ENCODE data around the gene GLCCI1. TPM values are rescaled to one million over a fixed set of nuclear protein-coding genes. Genes with fewer than 3 reads are reported as not detected.
"Not testable (repeated sequence)": the region's sequence is repeated elsewhere in the genome, so short reads cannot be mapped to it uniquely, and the experiment has no call there.

GLCCI1 gene
- total RNA-seq, 3 donors from 2014 or later, result 5.9 to 6.1 (median 6.1) TPM

DNA sequence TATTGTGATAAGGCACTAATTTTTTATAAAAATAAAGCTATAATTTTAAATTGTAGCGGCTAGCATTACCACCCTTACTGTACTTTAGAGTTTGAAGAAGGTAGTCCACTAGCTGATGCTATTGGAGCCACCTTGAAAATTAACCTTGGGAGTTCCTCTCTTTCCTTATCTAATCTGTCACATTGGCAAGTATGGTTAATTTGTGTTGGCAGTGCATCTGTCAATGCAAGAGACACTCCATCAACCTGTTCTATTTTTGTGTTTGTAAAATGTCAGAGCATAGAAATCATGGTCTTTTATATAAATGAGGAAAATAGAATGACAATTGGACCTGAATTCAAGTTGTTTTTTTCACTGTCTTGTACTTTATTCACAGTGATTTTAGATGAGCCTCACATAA is 20.5 kb downstream of the GLCCI1 start:
- H3K9me3 Mint-ChIP-seq, result peaks cover 15% of the 10 kb centered on the region
- DNase-seq (no peak), ATAC-seq (no peak)
- peak overlapping the region; percentile 81 for H3K4me3 Mint-ChIP-seq
- peaks cover 13% of the 10 kb centered on the region for H3K36me3 Mint-ChIP-seq (ENCODE audit: insufficient read depth)
- H3K27me3 Mint-ChIP-seq (ENCODE audit: low read depth), result no peaks in the 10 kb centered on the region
- H3K4me1 Mint-ChIP-seq (ENCODE audit: low read depth), result peaks cover 54% of the 10 kb centered on the region

DNA sequence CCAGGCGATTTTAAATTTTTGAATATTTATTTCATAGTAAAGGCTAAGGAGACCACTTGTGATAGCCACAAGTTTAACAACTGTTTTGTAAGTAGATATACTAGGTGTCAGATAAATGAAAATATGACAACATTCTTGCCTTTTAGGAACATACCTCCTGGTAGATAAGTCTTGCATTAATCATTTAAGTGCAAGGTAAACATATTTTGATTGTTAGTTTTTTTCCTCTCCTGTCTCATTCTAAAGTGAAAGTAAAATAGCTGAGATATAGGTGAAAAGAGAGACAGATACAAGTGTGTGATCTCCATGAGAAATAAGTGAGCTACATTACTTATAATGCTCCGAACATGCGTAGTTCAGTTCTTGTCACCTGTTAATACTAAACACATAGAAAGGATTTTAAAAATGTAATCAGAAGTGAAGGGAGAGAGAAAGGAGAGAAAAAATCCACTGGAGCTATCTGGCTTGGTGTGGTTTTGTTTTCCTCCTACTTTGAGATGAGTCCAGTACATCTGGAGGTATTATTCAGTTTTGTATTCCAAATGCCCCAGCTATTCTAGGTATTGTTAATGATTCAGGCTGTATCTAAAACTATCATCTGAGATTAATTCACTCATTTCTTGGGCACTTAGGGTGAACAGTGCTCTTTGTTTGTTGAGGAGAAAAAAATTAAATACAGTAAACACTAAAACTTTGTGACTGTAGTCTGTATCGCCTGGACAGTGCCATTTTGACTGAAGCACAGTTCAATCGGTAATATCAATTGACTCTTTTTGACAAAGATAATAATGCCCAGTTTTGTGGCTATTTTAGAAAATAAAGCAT is 21.2 kb downstream of the GLCCI1 start:
- Mint-ChIP-seq H3K4me1 (ENCODE audit: low read depth) (peaks cover 54% of the 10 kb centered on the region), H3K36me3 (ENCODE audit: insufficient read depth) (peaks cover 13% of the 10 kb centered on the region), H3K9me3 (peaks cover 15% of the 10 kb centered on the region), H3K4me3 (peak overlapping the region; percentile 81), H3K27me3 (ENCODE audit: low read depth) (no peaks in the 10 kb centered on the region)
- peak in 1 of 2 donors; percentile 41 for ATAC-seq
- DNase-seq, result no peak

DNA sequence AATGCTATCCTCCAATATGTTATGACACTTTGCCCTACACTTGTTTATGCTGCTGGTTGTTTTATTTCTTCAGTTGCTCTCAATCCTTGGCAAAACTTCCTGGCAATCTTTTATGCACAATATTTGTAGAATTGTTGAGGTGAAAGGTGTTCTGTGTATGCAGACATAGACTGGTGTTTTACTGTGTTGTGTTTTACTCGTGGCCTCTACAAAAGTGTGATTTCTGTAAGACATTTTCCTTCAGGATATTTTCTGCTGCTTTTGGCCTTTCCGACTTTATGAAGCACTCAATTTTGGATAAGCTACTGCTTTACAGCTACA is 21.8 kb downstream of the GLCCI1 start:
- Mint-ChIP-seq H3K9me3 (peaks cover 15% of the 10 kb centered on the region), H3K36me3 (ENCODE audit: insufficient read depth) (peaks cover 15% of the 10 kb centered on the region), H3K4me1 (ENCODE audit: low read depth) (peaks cover 49% of the 10 kb centered on the region), H3K4me3 (no peak overlapping the region), H3K27me3 (ENCODE audit: low read depth) (no peaks in the 10 kb centered on the region)
- DNase-seq, result no peak
- ATAC-seq, result no peak

DNA sequence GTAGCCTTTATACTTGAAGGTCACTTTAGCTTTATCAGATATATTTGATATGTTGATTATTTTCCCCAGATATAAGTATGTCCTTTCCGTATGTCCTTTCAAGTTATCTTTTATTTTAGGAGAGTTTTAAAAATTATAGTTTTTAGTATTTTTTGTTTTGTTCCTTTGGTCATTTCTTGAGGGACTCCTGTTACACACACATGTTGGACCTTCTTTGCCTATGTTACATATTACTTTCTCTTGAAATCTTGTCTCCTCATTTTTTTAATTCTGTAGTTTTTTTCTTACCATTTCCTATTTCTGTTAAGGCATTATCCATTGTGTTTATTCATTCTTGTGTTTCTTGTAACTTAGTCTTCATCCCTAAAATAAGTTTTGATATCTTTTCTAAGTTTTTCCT is 23.9 kb downstream of the GLCCI1 start:
- peaks cover 49% of the 10 kb centered on the region for H3K4me1 Mint-ChIP-seq (ENCODE audit: low read depth)
- peaks cover 15% of the 10 kb centered on the region for H3K9me3 Mint-ChIP-seq
- no peak for ATAC-seq
- H3K27me3 Mint-ChIP-seq (ENCODE audit: low read depth), result no peaks in the 10 kb centered on the region
- H3K4me3 Mint-ChIP-seq, result no peak overlapping the region
- peaks cover 15% of the 10 kb centered on the region for H3K36me3 Mint-ChIP-seq (ENCODE audit: insufficient read depth)
- no peak for DNase-seq

DNA sequence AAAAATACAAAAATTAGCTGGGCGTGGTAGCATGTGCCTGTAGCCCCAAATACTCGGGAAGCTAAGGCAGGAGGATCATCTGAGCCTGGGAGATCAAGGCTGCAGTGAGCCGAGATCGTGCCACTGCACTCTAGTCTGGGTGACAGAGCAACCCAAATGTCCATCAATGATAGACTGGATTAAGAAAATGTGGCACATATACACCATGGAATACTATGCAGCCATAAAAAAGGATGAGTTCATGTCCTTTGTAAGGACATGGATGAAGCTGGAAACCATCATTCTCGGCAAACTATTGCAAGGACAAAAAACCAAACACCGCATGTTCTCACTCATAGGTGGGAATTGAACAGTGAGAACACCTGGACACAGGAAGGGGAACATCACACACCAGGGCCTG is 26.8 kb downstream of the GLCCI1 start:
- peaks cover 26% of the 10 kb centered on the region for H3K4me1 Mint-ChIP-seq (ENCODE audit: low read depth)
- H3K9me3 Mint-ChIP-seq, result peaks cover 15% of the 10 kb centered on the region
- H3K36me3 Mint-ChIP-seq (ENCODE audit: insufficient read depth), result peaks cover 14% of the 10 kb centered on the region
- H3K27me3 Mint-ChIP-seq (ENCODE audit: low read depth); DNase-seq; H3K4me3 Mint-ChIP-seq; ATAC-seq: not testable (repeated sequence)

DNA sequence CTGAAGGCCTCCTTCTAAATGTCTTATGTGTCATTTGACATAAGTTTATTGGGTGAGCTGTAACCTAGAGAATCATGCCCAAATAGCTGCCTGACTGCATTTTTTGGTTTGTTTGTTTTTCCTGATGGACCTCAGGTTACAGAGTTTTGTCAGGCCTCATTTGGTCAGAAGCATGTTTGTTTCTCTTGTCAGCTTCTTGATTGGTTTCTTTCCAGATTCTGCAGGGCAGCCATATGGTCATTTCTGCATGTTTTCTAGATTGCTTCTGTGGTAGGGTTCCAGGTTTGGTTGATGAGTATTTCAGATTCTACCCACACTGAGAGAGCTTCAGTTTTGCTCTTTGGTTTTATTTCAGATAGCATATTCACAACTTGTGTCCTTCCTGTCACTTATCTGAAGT is 28.0 kb downstream of the GLCCI1 start:
- DNase-seq (no peak), ATAC-seq (no peak)
- Mint-ChIP-seq H3K9me3 (peaks cover 19% of the 10 kb centered on the region), H3K36me3 (ENCODE audit: insufficient read depth) (peaks cover 14% of the 10 kb centered on the region), H3K4me1 (ENCODE audit: low read depth) (peaks cover 22% of the 10 kb centered on the region), H3K4me3 (no peak overlapping the region), H3K27me3 (ENCODE audit: low read depth) (no peaks in the 10 kb centered on the region)

DNA sequence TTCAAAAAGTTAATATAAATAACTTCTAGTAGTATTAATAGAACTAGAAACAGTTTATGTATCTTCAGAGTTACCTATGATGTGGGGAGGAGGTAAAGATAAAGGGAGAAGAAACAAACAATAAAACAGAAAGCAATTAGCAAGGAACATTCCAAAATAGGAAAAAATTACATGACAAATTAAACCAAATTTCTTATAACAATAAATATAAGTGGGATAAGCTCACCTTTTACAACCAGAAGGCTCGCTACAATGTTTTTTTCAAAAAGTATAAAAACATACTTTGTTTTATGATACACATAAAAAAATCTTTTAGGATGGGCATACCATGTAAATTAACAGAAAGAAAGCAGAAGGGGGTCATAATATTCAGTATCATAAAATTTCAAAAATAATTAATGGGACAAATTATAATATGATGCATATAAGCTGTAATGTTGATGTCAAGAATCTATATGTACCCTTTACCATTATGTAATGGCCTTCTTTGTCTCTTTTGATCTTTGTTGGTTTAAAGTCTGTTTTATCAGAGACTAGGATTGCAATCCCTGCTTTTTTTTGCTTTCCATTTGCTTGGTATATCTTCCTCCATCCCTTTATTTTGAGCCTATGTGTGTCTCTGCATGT is 31.8 kb downstream of the GLCCI1 start:
- H3K9me3 Mint-ChIP-seq, result peaks cover 5% of the 10 kb centered on the region
- H3K4me1 Mint-ChIP-seq (ENCODE audit: low read depth), result peaks cover 24% of the 10 kb centered on the region
- no peak overlapping the region for H3K4me3 Mint-ChIP-seq
- DNase-seq (no peak), ATAC-seq (no peak)
- H3K27me3 Mint-ChIP-seq (ENCODE audit: low read depth), result no peaks in the 10 kb centered on the region
- peaks cover 12% of the 10 kb centered on the region for H3K36me3 Mint-ChIP-seq (ENCODE audit: insufficient read depth)

DNA sequence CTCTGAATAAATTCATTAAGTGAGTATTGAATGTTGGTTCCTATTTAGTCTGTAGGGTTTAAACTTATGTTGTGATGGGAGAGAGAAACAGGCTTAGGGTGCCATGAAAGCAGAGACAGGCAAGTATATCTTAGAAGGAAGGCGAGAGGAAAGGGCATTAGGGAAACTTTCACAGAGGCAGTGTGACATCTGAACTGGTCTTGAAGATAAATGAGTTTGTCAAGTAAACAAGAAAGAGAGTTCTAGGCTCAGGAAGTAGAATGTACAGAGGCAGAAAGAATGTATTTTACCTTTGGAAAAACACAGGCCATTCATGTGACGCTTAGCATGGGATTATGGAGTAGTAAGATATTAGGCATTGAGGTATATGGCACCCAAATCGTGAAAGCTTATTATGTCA is 34.5 kb downstream of the GLCCI1 start:
- DNase-seq (no peak), ATAC-seq (no peak)
- peaks cover 5% of the 10 kb centered on the region for H3K9me3 Mint-ChIP-seq
- H3K4me3 Mint-ChIP-seq, result no peak overlapping the region
- peaks cover 27% of the 10 kb centered on the region for H3K36me3 Mint-ChIP-seq (ENCODE audit: insufficient read depth)
- H3K27me3 Mint-ChIP-seq (ENCODE audit: low read depth), result no peaks in the 10 kb centered on the region
- peaks cover 8% of the 10 kb centered on the region for H3K4me1 Mint-ChIP-seq (ENCODE audit: low read depth)

DNA sequence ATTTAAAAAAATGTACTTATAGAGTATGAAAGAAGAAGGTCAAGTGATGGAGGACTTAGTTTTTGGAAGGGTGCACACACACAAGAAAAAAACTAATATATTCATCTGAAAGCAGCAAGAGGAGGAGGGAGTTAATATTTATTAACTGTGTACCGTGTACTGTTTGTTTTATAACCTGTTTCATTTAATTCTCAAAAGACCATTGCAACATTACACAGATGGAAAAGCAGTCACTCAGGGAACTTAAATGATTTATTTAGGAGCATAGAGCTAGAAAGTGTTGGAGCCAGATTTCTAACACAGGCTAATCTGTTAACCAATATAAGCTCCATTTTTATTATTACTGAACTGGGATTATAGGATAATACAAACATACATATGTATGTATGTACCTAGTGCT is 36.7 kb downstream of the GLCCI1 start:
- H3K4me3 Mint-ChIP-seq, result no peak overlapping the region
- H3K9me3 Mint-ChIP-seq, result peaks cover 5% of the 10 kb centered on the region
- no peak for ATAC-seq
- H3K4me1 Mint-ChIP-seq (ENCODE audit: low read depth), result peaks cover 12% of the 10 kb centered on the region
- H3K36me3 Mint-ChIP-seq (ENCODE audit: insufficient read depth), result peaks cover 30% of the 10 kb centered on the region
- no peaks in the 10 kb centered on the region for H3K27me3 Mint-ChIP-seq (ENCODE audit: low read depth)
- DNase-seq, result no peak

DNA sequence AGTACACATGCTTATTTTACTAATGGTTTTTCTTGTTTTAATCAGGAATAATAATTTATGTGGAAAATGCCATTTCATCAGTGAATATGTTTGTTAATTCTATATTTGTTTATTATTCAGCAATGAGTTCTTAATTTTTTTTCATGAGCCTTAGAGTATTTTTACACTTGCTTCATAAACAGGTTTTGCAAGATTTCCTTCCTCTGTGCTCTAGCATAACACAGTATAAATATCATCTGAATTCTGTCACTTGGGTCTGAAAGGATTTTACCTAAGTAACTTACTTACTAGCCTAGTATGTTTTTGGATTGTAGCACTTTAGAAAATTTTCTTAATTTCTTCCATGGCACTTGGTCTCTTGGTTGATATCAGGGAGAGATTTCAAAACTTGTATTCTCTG is 45.8 kb downstream of the GLCCI1 start:
- Mint-ChIP-seq H3K9me3 (no peaks in the 10 kb centered on the region), H3K36me3 (ENCODE audit: insufficient read depth) (peaks cover 3% of the 10 kb centered on the region), H3K4me1 (ENCODE audit: low read depth) (peaks cover 40% of the 10 kb centered on the region), H3K4me3 (no peak overlapping the region), H3K27me3 (ENCODE audit: low read depth) (no peaks in the 10 kb centered on the region)
- ATAC-seq (no peak), DNase-seq (no peak)

DNA sequence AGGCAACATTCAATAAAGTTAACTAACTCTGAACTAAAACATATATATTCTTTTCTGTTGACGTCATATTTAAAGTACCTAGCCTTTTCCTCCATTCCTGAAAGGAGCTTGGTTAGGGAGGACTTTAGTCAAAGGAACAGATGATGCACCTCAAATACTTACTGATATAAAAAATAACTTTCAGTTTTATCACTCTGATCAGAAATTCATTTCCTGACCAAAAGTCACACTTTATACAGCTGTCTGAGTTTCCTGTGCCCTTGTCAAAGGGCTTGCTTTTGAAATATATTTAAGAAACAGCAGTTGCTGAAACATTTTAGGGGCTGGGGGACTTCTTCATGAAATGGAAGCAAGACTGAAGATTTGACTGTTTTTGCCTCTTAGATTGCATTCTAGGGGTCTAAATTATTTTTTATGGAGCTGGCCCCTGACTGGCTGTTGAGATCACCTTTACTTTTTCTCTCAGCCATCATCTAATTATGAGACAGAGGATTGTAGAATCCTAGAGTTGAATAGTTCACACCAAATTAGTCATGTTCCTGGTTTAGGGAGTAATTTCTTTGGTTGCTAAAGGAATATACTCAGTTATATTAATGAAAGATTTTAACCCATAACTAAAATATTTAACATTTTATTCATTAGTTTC is 46.6 kb downstream of the GLCCI1 start:
- peaks cover 38% of the 10 kb centered on the region for H3K4me1 Mint-ChIP-seq (ENCODE audit: low read depth)
- no peaks in the 10 kb centered on the region for H3K9me3 Mint-ChIP-seq
- H3K36me3 Mint-ChIP-seq (ENCODE audit: insufficient read depth), result peaks cover 5% of the 10 kb centered on the region
- H3K4me3 Mint-ChIP-seq, result peak overlapping the region; percentile 35
- no peaks in the 10 kb centered on the region for H3K27me3 Mint-ChIP-seq (ENCODE audit: low read depth)
- ATAC-seq (peak; percentile 80 to 81), DNase-seq (no peak)

DNA sequence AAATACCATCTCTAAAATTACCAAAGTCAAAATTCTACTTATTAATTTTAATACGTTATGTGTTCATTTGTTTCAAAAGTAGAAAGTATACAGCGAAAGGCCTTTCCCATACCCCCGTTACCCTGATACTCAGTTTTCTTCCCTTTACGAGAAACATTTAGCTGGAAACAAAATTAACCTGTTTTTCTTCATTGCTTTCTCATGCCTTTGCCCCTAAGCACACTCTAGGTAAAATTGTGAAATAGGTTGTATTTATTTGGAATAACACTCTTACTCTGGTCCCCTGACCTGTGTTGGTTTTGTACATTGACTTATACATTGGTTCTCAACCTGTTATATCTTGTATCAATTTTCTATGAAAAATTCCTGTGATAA is 47.1 kb downstream of the GLCCI1 start:
- H3K9me3 Mint-ChIP-seq, result no peaks in the 10 kb centered on the region
- H3K27me3 Mint-ChIP-seq (ENCODE audit: low read depth), result no peaks in the 10 kb centered on the region
- H3K36me3 Mint-ChIP-seq (ENCODE audit: insufficient read depth), result peaks cover 5% of the 10 kb centered on the region
- H3K4me1 Mint-ChIP-seq (ENCODE audit: low read depth), result peaks cover 38% of the 10 kb centered on the region
- no peak overlapping the region for H3K4me3 Mint-ChIP-seq
- DNase-seq (no peak), ATAC-seq (no peak)

DNA sequence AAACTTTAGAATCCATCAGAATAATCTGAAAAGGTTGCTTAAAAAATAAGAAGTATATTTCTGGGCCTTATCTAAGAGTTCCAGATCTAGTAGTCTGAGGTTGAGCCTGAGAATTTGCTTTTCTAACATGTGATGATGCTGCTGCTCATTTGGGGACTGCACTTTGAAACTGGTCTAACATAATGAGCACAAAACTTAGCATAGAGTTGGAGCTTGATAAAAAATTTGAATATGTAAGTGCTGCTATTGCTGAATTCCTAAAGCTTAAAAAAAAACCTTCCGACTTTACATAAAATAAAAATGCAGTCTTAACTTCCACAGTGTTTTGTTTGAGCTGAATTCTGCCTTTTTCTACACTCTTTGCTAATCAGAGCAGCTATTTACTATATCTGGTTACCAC is 48.8 kb downstream of the GLCCI1 start:
- H3K4me3 Mint-ChIP-seq, result no peak overlapping the region
- no peak for DNase-seq
- no peak for ATAC-seq
- no peaks in the 10 kb centered on the region for H3K9me3 Mint-ChIP-seq
- no peaks in the 10 kb centered on the region for H3K27me3 Mint-ChIP-seq (ENCODE audit: low read depth)
- H3K36me3 Mint-ChIP-seq (ENCODE audit: insufficient read depth), result peaks cover 2% of the 10 kb centered on the region
- peaks cover 36% of the 10 kb centered on the region for H3K4me1 Mint-ChIP-seq (ENCODE audit: low read depth)

DNA sequence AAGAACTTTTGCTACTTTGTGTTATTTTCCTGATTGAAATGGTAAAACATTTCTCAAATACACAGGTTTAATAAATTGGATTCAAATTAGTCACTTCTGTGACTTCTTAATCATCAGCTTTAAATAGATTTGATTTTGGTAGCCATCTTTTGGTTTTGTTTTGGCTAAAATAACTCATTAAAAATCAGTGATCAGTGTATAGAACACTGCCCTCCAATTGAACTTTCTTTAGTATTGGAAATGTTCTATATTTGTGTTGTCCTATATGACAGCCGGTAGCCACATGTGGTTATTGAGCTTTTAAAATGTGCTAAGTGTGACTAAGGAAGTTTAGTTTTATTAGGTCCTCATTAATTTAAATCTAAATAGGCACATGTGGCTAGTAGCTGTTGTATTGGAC is 50.4 kb downstream of the GLCCI1 start:
- H3K27me3 Mint-ChIP-seq (ENCODE audit: low read depth), result no peaks in the 10 kb centered on the region
- peaks cover 2% of the 10 kb centered on the region for H3K36me3 Mint-ChIP-seq (ENCODE audit: insufficient read depth)
- ATAC-seq, result no peak
- no peak overlapping the region for H3K4me3 Mint-ChIP-seq
- no peak for DNase-seq
- no peaks in the 10 kb centered on the region for H3K9me3 Mint-ChIP-seq
- peaks cover 36% of the 10 kb centered on the region for H3K4me1 Mint-ChIP-seq (ENCODE audit: low read depth)

DNA sequence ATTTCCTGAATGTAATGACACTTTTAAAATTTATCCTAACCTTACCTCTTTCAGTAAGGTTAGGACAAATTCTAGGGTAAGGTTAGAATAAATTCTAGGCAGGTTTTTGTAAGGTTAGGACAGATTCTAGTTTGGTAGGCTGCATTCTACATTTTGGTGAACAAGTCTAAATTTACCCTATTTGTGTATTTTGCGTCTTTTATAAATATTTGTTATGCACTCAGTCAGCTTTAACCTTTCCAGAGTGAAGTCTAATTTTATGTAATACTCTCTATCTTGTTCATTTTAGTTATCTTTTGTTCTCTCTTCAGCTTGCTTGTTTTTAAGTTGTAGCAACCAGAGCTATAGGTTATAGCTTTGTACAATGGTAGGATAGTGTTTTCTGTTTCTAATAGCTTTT is 54.0 kb downstream of the GLCCI1 start:
- H3K36me3 Mint-ChIP-seq (ENCODE audit: insufficient read depth), result peaks cover 32% of the 10 kb centered on the region
- ATAC-seq (no peak), DNase-seq (no peak)
- no peaks in the 10 kb centered on the region for H3K27me3 Mint-ChIP-seq (ENCODE audit: low read depth)
- peaks cover 8% of the 10 kb centered on the region for H3K4me1 Mint-ChIP-seq (ENCODE audit: low read depth)
- peaks cover 12% of the 10 kb centered on the region for H3K9me3 Mint-ChIP-seq
- no peak overlapping the region for H3K4me3 Mint-ChIP-seq
